ENCODE results near the gene OR51M1.
A peak's percentile ranks its signal among the peaks of the same experiment; 100 is the strongest.
"Not testable (repeated sequence)": the region's sequence is repeated elsewhere in the genome, so short reads cannot be mapped to it uniquely, and the experiment has no call there.

Gene OR51M1

DNA sequence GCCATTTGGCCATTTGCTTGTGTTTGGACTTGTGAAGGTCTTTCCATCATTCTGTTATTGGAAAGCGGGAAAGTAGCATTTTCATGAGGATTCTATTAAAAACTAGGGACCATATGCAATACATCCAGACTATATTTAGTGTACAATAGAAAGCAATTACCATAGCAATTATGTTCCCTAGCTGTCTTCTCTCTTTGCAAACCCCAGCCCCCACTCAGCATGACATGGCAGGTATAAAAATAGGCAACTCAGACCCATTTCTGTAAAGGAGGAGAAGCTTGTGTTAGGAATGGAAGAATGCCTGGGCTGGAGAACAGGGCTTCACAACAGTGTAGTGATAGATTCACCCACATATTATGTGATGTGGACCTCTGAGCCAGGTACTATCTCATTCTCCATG is 19.9 kb upstream of the OR51M1 start:
- TF ChIP-seq JUND (IDR thresholded peaks at IDR 0.05; ENCODE audit: low read depth): no peak
- no peak for DNase-seq (ENCODE audit: low read depth in 1 of 2, low spot score in 1 of 2)
- in situ Hi-C loops (cut with HindIII; ENCODE audit: low pct_unique_long_range_greater_than_20kb, low sequenced_read_pairs): no loop called here

- no peak for TF ChIP-seq JUND (IDR thresholded peaks at IDR 0.05; ENCODE audit: low read depth)
- no peak for DNase-seq (ENCODE audit: low read depth in 1 of 2, low spot score in 1 of 2)
- in situ Hi-C loops (cut with HindIII; ENCODE audit: low pct_unique_long_range_greater_than_20kb, low sequenced_read_pairs): no loop called here
These were observed 19.4 kb upstream of the OR51M1 start for GRCh38 chr11:5364214-5364613.

DNA sequence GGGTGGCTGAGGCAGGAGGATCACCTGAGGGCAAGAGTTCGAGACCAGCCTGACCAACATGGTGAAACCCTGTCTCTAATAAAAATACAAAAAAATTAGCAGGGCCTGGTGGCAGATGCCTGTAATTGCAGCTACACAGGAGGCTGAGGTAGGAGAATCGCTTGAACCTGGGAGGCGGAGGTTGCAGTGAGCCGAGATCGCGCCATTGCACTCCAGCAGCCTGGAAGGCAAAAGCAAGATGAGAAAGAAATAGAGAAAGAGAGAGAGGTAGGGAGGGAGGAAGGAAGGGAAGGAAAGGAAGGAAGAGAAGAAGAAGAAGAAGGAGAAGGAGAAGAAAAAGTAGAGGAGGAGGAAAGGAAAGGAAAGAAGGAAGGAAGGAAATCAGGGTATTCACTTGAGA is 17.2 kb upstream of the OR51M1 start:
- in situ Hi-C loops (cut with HindIII; ENCODE audit: low pct_unique_long_range_greater_than_20kb, low sequenced_read_pairs); DNase-seq (ENCODE audit: low read depth in 1 of 2, low spot score in 1 of 2): not testable (repeated sequence)

DNA sequence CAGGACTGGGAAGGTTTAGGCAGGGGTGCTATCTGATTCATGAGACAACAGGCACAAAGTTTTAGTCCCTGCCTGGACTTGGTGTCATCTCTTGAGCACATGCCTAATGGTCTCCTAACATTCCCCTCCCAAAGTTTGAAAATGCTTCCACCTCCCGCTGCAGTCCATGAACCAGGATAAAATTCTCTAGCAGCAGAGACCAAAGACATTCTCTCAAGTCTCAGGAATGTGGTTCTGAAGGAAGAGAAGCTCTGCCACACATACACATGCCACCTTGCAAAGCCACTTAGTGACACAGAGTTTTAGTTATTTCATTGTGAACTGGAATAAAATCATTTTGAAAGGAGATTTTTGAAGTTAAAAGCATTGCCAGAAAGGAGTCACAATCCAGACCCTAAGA is 16.8 kb upstream of the OR51M1 start:
- no peak for TF ChIP-seq JUND (IDR thresholded peaks at IDR 0.05; ENCODE audit: low read depth)
- DNase-seq (ENCODE audit: low read depth in 1 of 2, low spot score in 1 of 2): no peak
- in situ Hi-C loops (cut with HindIII; ENCODE audit: low pct_unique_long_range_greater_than_20kb, low sequenced_read_pairs): no loop called here

DNA sequence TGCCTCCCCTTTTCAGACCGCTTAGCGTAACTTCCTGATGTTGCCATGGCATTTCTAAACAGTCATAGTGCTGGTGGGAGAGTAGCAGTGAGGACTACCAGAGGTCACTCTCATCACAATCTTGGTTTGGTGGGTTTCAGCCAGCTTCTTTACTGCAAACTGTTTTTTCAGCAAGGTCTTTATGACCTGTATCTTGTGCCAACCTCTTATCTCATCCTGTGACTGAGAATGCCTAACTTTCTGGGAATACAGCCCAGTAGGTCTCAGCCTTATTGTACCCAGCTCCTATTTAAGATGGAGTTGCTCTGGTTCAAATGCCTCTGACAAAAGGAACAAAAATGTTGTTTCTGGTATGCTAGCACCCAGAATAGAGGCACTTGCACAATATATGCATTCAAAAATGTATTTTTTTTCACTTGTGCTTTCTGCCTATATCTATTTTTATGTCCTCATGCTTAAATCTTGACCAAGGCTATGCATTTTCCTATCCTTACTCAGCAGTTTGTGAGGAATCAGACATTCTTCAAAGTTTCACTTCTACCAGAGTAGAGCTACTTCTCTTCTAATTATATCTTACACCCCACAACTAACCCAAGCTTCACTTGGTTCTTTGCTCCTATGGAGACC is 16.1 kb upstream of the OR51M1 start:
- TF ChIP-seq JUND (IDR thresholded peaks at IDR 0.05; ENCODE audit: low read depth): no peak
- no peak for DNase-seq (ENCODE audit: low read depth in 1 of 2, low spot score in 1 of 2)
- in situ Hi-C loops (cut with HindIII; ENCODE audit: low pct_unique_long_range_greater_than_20kb, low sequenced_read_pairs): no loop called here

DNA sequence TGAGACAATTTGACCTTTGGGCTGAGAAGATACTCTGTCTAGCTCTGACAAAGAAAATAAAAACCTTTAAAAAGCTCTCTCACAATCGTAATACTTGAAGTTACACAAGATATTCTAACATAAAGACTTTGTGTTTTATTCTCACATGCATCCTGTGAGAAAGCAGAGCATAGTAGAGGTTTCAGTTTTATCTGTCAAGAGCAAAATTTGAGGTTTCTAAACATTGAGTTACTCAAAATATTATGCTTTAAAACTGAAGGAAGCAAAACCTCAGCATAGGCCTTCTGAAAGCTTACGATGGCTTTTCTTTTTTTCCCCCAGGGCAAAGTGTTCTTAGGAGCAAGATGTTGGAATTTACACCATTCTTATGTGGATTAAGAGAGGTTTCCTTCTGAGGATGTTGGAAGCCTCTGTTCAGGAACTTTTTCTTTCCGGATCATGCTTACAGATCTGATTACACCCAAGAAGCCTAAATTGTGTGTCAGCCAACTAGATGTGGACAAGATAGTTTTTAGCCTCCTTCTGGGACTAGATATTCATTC is 15.0 kb upstream of the OR51M1 start:
- no peak for DNase-seq (ENCODE audit: low read depth in 1 of 2, low spot score in 1 of 2)
- in situ Hi-C loops (cut with HindIII; ENCODE audit: low pct_unique_long_range_greater_than_20kb, low sequenced_read_pairs): no loop called here
- TF ChIP-seq JUND (IDR thresholded peaks at IDR 0.05; ENCODE audit: low read depth): no peak

DNA sequence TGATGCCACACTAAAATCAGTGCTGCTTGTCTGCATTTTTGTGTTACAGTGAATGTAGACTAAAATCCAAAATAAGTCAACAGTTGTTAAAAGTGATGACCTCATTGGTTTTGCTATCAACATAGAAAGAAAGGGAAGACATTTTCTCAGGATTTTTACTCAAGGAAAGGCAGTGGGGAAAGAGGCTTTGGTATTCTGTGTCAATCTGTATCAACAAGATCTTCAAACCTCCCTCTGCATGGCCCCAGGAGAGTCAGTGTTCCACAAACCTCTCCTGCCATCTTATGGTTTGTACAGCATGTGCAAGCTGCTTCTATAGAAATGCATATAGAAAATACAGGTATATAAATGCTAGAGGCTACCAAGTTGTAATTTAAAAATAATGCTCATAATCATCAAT is 13.8 kb upstream of the OR51M1 start:
- in situ Hi-C loops (cut with HindIII; ENCODE audit: low pct_unique_long_range_greater_than_20kb, low sequenced_read_pairs): no loop called here
- TF ChIP-seq JUND (IDR thresholded peaks at IDR 0.05; ENCODE audit: low read depth): no peak
- peak in 1 of 2 experiments; percentile 16 for DNase-seq (ENCODE audit: low read depth in 1 of 2, low spot score in 1 of 2)

GRCh38 chr11:5380740-5381342 is 2.8 kb upstream of the OR51M1 start:
- in situ Hi-C loops (cut with HindIII; ENCODE audit: low pct_unique_long_range_greater_than_20kb, low sequenced_read_pairs): no loop called here
- peak; percentile 13 to 72 for DNase-seq (ENCODE audit: low read depth in 1 of 2, low spot score in 1 of 2)
- TF ChIP-seq JUND (IDR thresholded peaks at IDR 0.05; ENCODE audit: low read depth): no peak

- DNase-seq (ENCODE audit: low read depth in 1 of 2, low spot score in 1 of 2): no peak
- no peak for TF ChIP-seq JUND (IDR thresholded peaks at IDR 0.05; ENCODE audit: low read depth)
- in situ Hi-C loops (cut with HindIII; ENCODE audit: low pct_unique_long_range_greater_than_20kb, low sequenced_read_pairs): no loop called here
These were observed 723 bp downstream of the OR51M1 start for GRCh38 chr11:5384335-5384734.

DNA sequence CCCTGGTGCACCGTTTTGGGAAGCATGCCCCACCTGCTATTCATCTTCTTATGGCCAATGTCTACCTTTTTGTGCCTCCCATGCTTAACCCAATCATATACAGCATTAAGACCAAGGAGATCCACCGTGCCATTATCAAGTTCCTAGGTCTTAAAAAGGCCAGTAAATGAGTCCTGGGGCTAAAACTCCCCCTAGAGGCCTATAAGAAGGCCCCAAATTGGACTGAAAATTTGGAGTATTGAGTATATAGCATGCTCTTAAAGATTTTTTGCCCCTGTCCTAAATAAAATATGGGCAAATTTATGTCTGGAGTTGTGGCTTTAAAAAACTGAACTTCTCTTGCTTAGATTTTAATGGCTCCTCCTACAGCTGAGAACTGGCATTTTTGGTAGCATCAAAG is 6.6 kb downstream of the OR51M1 start:
- no peak for TF ChIP-seq JUND (IDR thresholded peaks at IDR 0.05; ENCODE audit: low read depth)
- no peak for DNase-seq (ENCODE audit: low read depth in 1 of 2, low spot score in 1 of 2)
- in situ Hi-C loops (cut with HindIII; ENCODE audit: low pct_unique_long_range_greater_than_20kb, low sequenced_read_pairs): no loop called here

- in situ Hi-C loops (cut with HindIII; ENCODE audit: low pct_unique_long_range_greater_than_20kb, low sequenced_read_pairs): no loop called here
- DNase-seq (ENCODE audit: low read depth in 1 of 2, low spot score in 1 of 2): no peak
- no peak for TF ChIP-seq JUND (IDR thresholded peaks at IDR 0.05; ENCODE audit: low read depth)
These were observed 10.5 kb downstream of the OR51M1 start for GRCh38 chr11:5394091-5394490.

DNA sequence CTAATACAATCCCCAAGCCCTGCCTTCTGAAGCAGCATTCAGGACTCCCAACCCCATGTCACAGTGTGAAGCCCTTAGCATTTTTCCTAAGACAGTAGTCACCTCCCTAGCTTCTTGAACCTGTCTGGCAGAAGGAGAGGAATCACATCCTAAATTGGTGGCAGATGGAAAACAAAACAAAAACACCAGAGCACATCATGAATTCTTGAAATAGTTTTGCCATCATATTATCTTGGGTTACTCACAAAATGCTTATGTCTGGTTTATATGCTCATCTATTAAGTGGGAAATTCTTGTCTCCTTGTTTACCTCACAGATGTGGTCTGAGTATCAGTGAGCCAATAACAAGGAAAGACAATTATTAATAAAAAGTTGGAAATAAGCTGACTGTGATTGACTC is 15.3 kb downstream of the OR51M1 start:
- in situ Hi-C loops (cut with HindIII; ENCODE audit: low pct_unique_long_range_greater_than_20kb, low sequenced_read_pairs): no loop called here
- DNase-seq (ENCODE audit: low read depth in 1 of 2, low spot score in 1 of 2): no peak
- no peak for TF ChIP-seq JUND (IDR thresholded peaks at IDR 0.05; ENCODE audit: low read depth)

- TF ChIP-seq JUND (IDR thresholded peaks at IDR 0.05; ENCODE audit: low read depth): no peak
- in situ Hi-C loops (cut with HindIII; ENCODE audit: low pct_unique_long_range_greater_than_20kb, low sequenced_read_pairs): no loop called here
- no peak for DNase-seq (ENCODE audit: low read depth in 1 of 2, low spot score in 1 of 2)
These were observed 21.6 kb downstream of the OR51M1 start for GRCh38 chr11:5405173-5405572.

DNA sequence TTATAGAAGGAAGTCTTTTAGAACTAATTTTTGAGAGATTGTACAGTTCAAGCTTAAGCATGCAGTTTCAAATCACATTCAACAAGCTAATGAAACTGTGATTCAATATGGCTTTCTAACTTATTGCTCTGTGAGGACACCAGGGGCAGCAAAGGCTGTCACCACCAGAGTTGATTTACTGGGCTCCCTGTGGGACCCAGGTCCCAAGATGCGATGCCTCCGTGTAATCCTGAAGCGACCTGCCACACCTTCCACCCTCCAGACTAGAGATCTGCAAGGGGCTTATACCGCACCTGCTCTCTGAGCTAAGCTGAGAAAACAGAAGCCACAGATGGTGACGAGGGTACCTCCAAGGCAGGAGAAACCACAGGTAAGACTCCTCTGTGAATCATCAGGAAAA is 37.4 kb downstream of the OR51M1 start:
- in situ Hi-C loops (cut with HindIII; ENCODE audit: low pct_unique_long_range_greater_than_20kb, low sequenced_read_pairs): no loop called here
- TF ChIP-seq JUND (IDR thresholded peaks at IDR 0.05; ENCODE audit: low read depth): no peak

More for the DNA sequence above, 37.4 kb downstream of the OR51M1 start:
- DNase-seq (ENCODE audit: low read depth in 1 of 2, low spot score in 1 of 2): no peak
